ENCODE measurements around the gene CSPG5.

- no peak for TF ChIP-seq POLR2A (IDR thresholded peaks at IDR 0.05)
- TF ChIP-seq CTCF (IDR thresholded peaks at IDR 0.05): no peak
- no peak for TF ChIP-seq POLR2AphosphoS5 (IDR thresholded peaks at IDR 0.05)
Measured at GRCh38 chr3:47588587-47588986, 9.9 kb upstream of the CSPG5 start.
